ENCODE results near the gene SZT2.

The SZT2 gene

DNA sequence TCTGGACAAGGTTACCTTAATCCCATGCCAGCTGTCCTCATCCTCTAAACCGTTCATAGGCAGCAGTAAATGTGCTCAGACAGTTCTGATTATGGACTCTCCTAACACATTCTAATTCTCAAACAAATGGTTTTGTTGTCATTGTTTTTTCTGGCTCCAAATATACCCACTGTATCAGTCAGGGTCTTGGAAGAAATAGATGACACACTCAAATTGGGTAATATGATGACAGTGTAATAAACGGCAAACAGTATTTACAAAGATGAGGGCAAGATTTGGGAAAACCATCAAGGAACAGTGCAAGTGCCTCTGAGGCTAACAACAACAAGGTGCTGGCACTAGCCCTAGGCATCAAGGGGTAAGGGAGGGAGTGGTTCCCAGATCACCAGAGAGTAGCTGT is 35.2 kb upstream of the SZT2 start:
- TF ChIP-seq, protein P1, sequence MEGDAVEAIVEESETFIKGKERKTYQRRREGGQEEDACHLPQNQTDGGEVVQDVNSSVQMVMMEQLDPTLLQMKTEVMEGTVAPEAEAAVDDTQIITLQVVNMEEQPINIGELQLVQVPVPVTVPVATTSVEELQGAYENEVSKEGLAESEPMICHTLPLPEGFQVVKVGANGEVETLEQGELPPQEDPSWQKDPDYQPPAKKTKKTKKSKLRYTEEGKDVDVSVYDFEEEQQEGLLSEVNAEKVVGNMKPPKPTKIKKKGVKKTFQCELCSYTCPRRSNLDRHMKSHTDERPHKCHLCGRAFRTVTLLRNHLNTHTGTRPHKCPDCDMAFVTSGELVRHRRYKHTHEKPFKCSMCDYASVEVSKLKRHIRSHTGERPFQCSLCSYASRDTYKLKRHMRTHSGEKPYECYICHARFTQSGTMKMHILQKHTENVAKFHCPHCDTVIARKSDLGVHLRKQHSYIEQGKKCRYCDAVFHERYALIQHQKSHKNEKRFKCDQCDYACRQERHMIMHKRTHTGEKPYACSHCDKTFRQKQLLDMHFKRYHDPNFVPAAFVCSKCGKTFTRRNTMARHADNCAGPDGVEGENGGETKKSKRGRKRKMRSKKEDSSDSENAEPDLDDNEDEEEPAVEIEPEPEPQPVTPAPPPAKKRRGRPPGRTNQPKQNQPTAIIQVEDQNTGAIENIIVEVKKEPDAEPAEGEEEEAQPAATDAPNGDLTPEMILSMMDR (IDR thresholded peaks at IDR 0.05; ENCODE audit: low read depth, low read length): no peak
- H3K4me3 ChIP-seq (replicated peaks in 1 of 2; ENCODE audit: low read depth in 2 of 2, low read length in 2 of 2): no peak overlapping the region
- DNase-seq (ENCODE audit: low read depth in 2 of 2): peak in 1 of 2 donors; percentile 45

DNA sequence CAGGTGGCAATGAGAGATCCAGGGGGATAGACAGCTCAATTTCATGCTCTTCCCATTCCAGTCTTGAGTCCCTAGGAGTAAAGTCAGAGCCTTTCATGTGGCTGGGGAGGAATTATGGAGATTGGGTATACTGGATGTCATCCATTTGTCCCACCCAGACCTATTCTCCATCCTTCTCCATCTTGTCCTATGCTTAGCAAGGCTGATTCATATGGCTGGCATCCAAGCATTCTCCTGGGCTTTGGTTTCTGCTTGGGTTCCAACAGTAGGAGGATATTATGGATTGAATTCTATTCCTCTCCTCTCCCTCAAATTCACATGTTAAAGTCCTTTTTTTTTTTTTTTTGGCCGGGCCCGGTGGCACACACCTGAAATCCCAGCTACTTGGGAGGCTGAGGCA is 34.8 kb upstream of the SZT2 start:
- no peak overlapping the region for H3K4me3 ChIP-seq (replicated peaks in 1 of 2; ENCODE audit: low read depth in 2 of 2, low read length in 2 of 2)
- TF ChIP-seq, protein P1 (IDR thresholded peaks at IDR 0.05; ENCODE audit: low read depth, low read length): no peak
- DNase-seq (ENCODE audit: low read depth in 2 of 2): peak in 1 of 2 donors; percentile 49

DNA sequence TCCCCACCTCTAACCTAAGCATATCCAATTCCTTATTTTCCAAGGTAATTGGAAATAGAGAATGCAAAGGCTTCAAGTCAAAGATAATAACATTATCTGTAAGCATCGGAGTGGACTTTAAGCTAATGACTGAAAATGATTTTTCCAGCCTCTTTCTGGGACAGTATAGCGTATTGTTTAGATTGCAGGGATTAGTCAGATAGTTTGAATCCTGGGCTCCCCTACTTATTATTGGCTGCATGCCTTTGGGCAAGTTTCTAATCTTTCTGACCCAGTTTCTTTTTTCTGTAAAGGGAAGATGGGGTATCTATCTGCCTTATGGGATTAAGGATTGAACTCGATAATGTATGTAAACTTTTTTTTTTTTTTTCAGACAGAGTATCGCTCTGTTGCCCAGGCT is 32.4 kb upstream of the SZT2 start:
- DNase-seq (ENCODE audit: low read depth in 2 of 2): no peak
- H3K4me3 ChIP-seq (replicated peaks in 1 of 2; ENCODE audit: low read depth in 2 of 2, low read length in 2 of 2): no peak overlapping the region
- TF ChIP-seq, protein P1 (IDR thresholded peaks at IDR 0.05; ENCODE audit: low read depth, low read length): no peak

DNA sequence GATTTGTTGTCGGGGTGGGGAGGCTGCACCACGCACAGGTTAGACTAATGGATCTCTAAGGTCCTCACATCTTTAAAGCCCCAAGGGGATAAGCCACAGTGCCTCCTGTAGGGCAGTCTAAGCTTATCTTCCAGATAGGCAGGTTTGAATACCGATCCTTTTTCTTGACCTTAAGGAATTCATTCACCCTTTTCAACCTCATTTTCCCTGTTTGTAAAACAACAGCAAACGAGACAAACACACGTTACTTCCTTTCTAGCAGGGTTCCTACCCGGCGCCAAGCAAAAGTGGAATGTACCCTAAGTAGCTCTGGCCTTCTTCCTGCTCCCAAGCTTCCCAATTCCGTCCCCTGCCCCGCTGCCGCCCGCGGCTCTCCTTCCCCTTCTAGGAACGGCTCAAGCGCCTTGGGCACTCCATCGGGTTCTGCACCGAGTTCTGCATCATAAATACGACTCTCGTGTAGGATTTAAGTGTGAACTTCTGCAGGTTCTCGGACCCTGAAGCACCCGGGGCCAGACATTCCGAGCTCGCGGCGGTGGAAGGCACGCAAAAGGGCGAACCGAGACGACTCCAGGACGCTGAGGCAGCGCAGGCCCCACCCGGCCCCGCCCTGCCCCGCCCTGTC is 31.5 kb upstream of the SZT2 start:
- DNase-seq (ENCODE audit: low read depth in 2 of 2): peak in 1 of 2 donors; percentile 36

DNA sequence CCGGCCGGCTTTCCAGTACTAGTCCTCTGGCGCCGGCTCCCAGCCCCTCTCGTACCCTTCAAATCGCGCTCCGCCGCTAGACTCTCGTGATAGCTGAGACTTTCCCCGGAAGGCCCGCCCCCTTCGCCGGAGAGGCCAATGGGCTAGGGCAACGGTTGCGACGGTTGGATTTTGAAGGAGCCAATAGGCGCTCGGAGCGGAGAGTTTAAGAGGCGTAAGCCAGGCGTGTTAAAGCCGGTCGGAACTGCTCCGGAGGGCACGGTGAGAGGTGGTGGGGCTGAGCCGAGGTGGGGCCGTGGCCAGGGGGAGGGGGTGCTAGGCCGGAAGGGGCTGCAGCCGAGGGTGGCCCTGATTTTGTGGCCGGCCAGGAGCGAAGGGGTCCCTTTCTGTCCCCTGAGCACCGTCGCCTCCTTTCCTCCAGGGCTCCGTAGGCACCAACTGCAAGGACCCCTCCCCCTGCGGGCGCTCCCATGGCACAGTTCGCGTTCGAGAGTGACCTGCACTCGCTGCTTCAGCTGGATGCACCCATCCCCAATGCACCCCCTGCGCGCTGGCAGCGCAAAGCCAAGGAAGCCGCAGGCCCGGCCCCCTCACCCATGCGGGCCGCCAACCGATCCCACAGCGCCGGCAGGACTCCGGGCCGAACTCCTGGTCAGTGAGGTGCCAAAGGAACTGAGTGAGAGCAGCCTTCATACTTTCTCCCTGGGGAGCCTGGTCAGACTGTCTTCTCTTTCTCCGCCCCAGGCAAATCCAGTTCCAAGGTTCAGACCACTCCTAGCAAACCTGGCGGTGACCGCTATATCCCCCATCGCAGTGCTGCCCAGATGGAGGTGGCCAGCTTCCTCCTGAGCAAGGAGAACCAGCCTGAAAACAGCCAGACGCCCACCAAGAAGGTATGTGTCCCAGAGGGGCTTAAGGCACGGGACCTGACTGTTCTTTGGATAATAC is 30.7 kb upstream of the SZT2 start, which contains the start of gene CDC20:
Gene CDC20, plus strand, starts transcription at position 236 of the 948 bp plus-strand sequence. Its CDS starts 235 bp downstream, at position 471.
- TF ChIP-seq, protein P1 (IDR thresholded peaks at IDR 0.05; ENCODE audit: low read depth, low read length): no peak

More for the DNA sequence above, 31.5 kb upstream of the SZT2 start:
- TF ChIP-seq, protein P1 (IDR thresholded peaks at IDR 0.05; ENCODE audit: low read depth, low read length): peak; percentile 26
- H3K4me3 ChIP-seq (replicated peaks in 1 of 2; ENCODE audit: low read depth in 2 of 2, low read length in 2 of 2): peak overlapping the region; percentile 66 to 69

DNA sequence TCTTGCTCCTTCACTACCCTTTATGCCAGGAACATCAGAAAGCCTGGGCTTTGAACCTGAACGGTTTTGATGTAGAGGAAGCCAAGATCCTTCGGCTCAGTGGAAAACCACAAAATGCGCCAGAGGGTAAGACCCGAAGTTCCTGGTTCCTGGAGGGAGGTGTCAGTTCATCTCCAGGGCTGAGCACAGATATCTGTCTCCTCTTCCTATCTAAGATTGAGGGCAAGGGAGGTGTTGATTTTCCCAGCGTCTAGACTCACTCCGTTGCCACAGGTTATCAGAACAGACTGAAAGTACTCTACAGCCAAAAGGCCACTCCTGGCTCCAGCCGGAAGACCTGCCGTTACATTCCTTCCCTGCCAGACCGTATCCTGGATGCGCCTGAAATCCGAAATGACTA is 30.0 kb upstream of the SZT2 start:
- no peak for DNase-seq (ENCODE audit: low read depth in 2 of 2)
- TF ChIP-seq, protein P1 (IDR thresholded peaks at IDR 0.05; ENCODE audit: low read depth, low read length): no peak
- H3K4me3 ChIP-seq (replicated peaks in 1 of 2; ENCODE audit: low read depth in 2 of 2, low read length in 2 of 2): peak overlapping the region; percentile 69 to 76

More for the DNA sequence above, 30.7 kb upstream of the SZT2 start, which contains the start of gene CDC20:
- peak; percentile 96 to 97 for DNase-seq (ENCODE audit: low read depth in 2 of 2)
- H3K4me3 ChIP-seq (replicated peaks in 1 of 2; ENCODE audit: low read depth in 2 of 2, low read length in 2 of 2): peak within 1 kb of the TSS; percentile 69 to 76
